WTC11 (cell line): Measurements from ENCODE around the gene CDH13. TPM values are rescaled to one million over a fixed set of nuclear protein-coding genes. Genes with fewer than 3 reads are reported as not detected.

ENCODE experiments used
- ATAC-seq: fragments of 200-7000 bp; cut with Tn5 transposase; 2 replicates; pipeline ENCODE4 v1.10.0; 2021; ENCODE audit warnings: mild to moderate bottlenecking, moderate library complexity
- CTCF ChIA-PET: fragments of 300-600 bp; sonication (Branson Sonifier 250); formaldehyde crosslinking; loops from one replicate; lab custom pipeline; 2021; ENCODE audit warnings: antibody characterized with exemption; lab: Charles Lee
- POLR2A ChIA-PET: fragments of 350-600 bp; sonication (Branson Sonifier 250); formaldehyde crosslinking; loops from one replicate; lab custom pipeline; 2021; ENCODE audit warnings: antibody characterized with exemption; lab: Charles Lee
- DNase-seq: peaks from one replicate; pipeline ENCODE4 v3.0.0; 2021; ENCODE audit warnings: low spot score
- H3K27ac Mint-ChIP-seq: 2 replicates; pipeline ENCODE4 v1.8.0; 2021; ENCODE audit warnings: mixed read lengths
- H3K27me3 Mint-ChIP-seq: 2 replicates; pipeline ENCODE4 v1.8.0; 2021; ENCODE audit warnings: low read depth, mild to moderate bottlenecking, moderate library complexity, mixed read lengths
- H3K36me3 Mint-ChIP-seq: 2 replicates; pipeline ENCODE4 v1.8.0; 2021; ENCODE audit warnings: mixed read lengths
- H3K4me1 Mint-ChIP-seq: 2 replicates; pipeline ENCODE4 v1.8.0; 2022; ENCODE audit warnings: mixed read lengths
- H3K4me3 Mint-ChIP-seq: 2 replicates; pipeline ENCODE4 v1.8.0; 2021; ENCODE audit warnings: mild to moderate bottlenecking, moderate library complexity, mixed read lengths
- H3K9me3 Mint-ChIP-seq: 2 replicates; pipeline ENCODE4 v1.8.0; 2021; ENCODE audit warnings: mixed read lengths
- ATF1 ChIP-seq: sonication (generic); formaldehyde crosslinking; IDR thresholded peaks from 2 replicates; pipeline ENCODE4 v1.8.1; 2023; ENCODE audit warnings: mild to moderate bottlenecking, moderate library complexity, missing genetic modification reagents
- CBFB ChIP-seq: sonication (generic); formaldehyde crosslinking; IDR thresholded peaks from 2 replicates; pipeline ENCODE4 v1.8.1; 2022; ENCODE audit warnings: mild to moderate bottlenecking, low read depth, missing genetic modification reagents
- EMX1 ChIP-seq: fragments of 250-450 bp; sonication (Bioruptor Pico); IDR thresholded peaks from 2 replicates; pipeline ENCODE4 v1.8.0; 2021; ENCODE audit warnings: mild to moderate bottlenecking
- FOXJ3 ChIP-seq: sonication (generic); formaldehyde crosslinking; IDR thresholded peaks from 2 replicates; pipeline ENCODE4 v1.9.0; 2021; ENCODE audit warnings: missing genetic modification reagents, mild to moderate bottlenecking, borderline replicate concordance
- FOXK1 ChIP-seq: sonication (generic); formaldehyde crosslinking; IDR thresholded peaks from 2 replicates; pipeline ENCODE4 v1.8.0; 2022; ENCODE audit warnings: mild to moderate bottlenecking, moderate library complexity, missing genetic modification reagents
- MXD4 ChIP-seq: fragments of 250-450 bp; sonication (Bioruptor Pico); IDR thresholded peaks from 2 replicates; pipeline ENCODE4 v1.8.0; 2021; ENCODE audit warnings: mild to moderate bottlenecking, moderate library complexity, borderline replicate concordance
- NFYB ChIP-seq: sonication (generic); formaldehyde crosslinking; conservative IDR thresholded peaks from 2 replicates; pipeline ENCODE4 v1.8.0; 2022; ENCODE audit warnings: low read depth, missing genetic modification reagents
- NR2C2 ChIP-seq: sonication (generic); formaldehyde crosslinking; IDR thresholded peaks from 2 replicates; pipeline ENCODE4 v1.8.0; 2022; ENCODE audit warnings: mild to moderate bottlenecking, missing genetic modification reagents
- PRRX2 ChIP-seq: fragments of 250-450 bp; sonication (Bioruptor Pico); IDR thresholded peaks from 2 replicates; pipeline ENCODE4 v1.8.0; 2021; ENCODE audit warnings: mild to moderate bottlenecking
- TEAD4 ChIP-seq: sonication (generic); formaldehyde crosslinking; IDR thresholded peaks from 2 replicates; pipeline ENCODE4 v1.8.0; 2022; ENCODE audit warnings: mild to moderate bottlenecking, missing genetic modification reagents
- TP53 ChIP-seq: sonication (generic); formaldehyde crosslinking; IDR thresholded peaks from 2 replicates; pipeline ENCODE4 v1.8.1; 2023; ENCODE audit warnings: mild to moderate bottlenecking, missing genetic modification reagents
- ZNF219 ChIP-seq: sonication (generic); formaldehyde crosslinking; IDR thresholded peaks from 2 replicates; pipeline ENCODE4 v1.8.0; 2023; ENCODE audit warnings: missing genetic modification reagents, mild to moderate bottlenecking, borderline replicate concordance
- ZNF671 ChIP-seq: fragments of 250-450 bp; sonication (Bioruptor Pico); IDR thresholded peaks from 2 replicates; pipeline ENCODE4 v1.8.0; 2021; ENCODE audit warnings: mild to moderate bottlenecking
- total RNA-seq: library from RNA; stranded (reverse); gene quantifications from 3 replicates; pipeline ENCODE4 v1.2.3, GENCODE V29; 2021
- TF ChIP-seq, protein P1 (sequence below): sonication (generic); formaldehyde crosslinking; IDR thresholded peaks from 2 replicates; pipeline ENCODE4 v1.8.0; 2023; ENCODE audit warnings: missing genetic modification reagents, mild to moderate bottlenecking, borderline replicate concordance
- TF ChIP-seq, protein P2 (sequence below): sonication (generic); formaldehyde crosslinking; IDR thresholded peaks from 2 replicates; pipeline ENCODE4 v1.8.1; 2023; ENCODE audit warnings: mild to moderate bottlenecking, missing genetic modification reagents, moderate library complexity
- TF ChIP-seq, protein P3 (sequence below): sonication (generic); formaldehyde crosslinking; conservative IDR thresholded peaks from 2 replicates; pipeline ENCODE4 v1.8.1; 2022; ENCODE audit warnings: mild to moderate bottlenecking, missing genetic modification reagents
- TF ChIP-seq, protein P4 (sequence below): fragments of 200-600 bp; IDR thresholded peaks from 2 replicates; pipeline ENCODE4 v1.8.0; 2022; ENCODE audit warnings: antibody characterized with exemption
- TF ChIP-seq, protein P5 (sequence below): sonication (generic); formaldehyde crosslinking; IDR thresholded peaks from 2 replicates; pipeline ENCODE4 v1.8.0; 2023; ENCODE audit warnings: mild to moderate bottlenecking, missing genetic modification reagents
- TF ChIP-seq, protein P6 (sequence below): sonication (generic); formaldehyde crosslinking; IDR thresholded peaks from 2 replicates; pipeline ENCODE4 v1.8.1; 2023; ENCODE audit warnings: mild to moderate bottlenecking, missing genetic modification reagents, borderline replicate concordance
- TF ChIP-seq, protein P7 (sequence below): sonication (generic); formaldehyde crosslinking; IDR thresholded peaks from 2 replicates; pipeline ENCODE4 v1.8.1; 2023; ENCODE audit warnings: mild to moderate bottlenecking, missing genetic modification reagents, moderate library complexity

CDH13 gene
- total RNA-seq, 1 experiment from 2014 or later = 0.81 TPM

DNA sequence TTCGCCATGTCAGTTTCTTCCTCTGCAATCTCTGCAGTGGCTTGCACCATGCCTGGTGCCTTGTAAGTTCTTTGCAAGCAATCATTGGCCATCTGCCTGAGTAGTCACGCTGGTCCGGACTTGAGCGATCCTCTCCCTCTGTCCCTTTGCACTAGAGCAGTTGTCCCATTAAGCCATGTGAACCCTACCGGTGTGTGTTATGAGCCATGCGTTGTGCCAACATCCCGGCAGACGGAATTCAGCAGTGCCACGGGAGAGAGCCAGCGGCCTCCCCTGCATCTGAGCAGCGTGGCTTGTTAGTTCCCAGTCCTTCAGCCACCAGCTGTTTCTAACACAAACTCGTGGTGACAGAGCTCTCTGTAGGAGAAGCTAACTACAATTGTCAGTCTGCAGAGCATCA is 905.9 kb downstream of the CDH13 start:
- CTCF ChIA-PET = interaction anchor here (2.8 kb wide), 1 partner anchor 17 kb away, joined by 9 read pairs; no protein-coding TSS in a partner anchor
- Mint-ChIP-seq H3K27ac (no peak overlapping the region), H3K4me1 (no peaks in the 10 kb centered on the region), H3K4me3 (no peak overlapping the region), H3K36me3 (no peaks in the 10 kb centered on the region), H3K9me3 (peaks cover 34% of the 10 kb centered on the region), H3K27me3 (no peaks in the 10 kb centered on the region)
- TF ChIP-seq, protein P1, sequence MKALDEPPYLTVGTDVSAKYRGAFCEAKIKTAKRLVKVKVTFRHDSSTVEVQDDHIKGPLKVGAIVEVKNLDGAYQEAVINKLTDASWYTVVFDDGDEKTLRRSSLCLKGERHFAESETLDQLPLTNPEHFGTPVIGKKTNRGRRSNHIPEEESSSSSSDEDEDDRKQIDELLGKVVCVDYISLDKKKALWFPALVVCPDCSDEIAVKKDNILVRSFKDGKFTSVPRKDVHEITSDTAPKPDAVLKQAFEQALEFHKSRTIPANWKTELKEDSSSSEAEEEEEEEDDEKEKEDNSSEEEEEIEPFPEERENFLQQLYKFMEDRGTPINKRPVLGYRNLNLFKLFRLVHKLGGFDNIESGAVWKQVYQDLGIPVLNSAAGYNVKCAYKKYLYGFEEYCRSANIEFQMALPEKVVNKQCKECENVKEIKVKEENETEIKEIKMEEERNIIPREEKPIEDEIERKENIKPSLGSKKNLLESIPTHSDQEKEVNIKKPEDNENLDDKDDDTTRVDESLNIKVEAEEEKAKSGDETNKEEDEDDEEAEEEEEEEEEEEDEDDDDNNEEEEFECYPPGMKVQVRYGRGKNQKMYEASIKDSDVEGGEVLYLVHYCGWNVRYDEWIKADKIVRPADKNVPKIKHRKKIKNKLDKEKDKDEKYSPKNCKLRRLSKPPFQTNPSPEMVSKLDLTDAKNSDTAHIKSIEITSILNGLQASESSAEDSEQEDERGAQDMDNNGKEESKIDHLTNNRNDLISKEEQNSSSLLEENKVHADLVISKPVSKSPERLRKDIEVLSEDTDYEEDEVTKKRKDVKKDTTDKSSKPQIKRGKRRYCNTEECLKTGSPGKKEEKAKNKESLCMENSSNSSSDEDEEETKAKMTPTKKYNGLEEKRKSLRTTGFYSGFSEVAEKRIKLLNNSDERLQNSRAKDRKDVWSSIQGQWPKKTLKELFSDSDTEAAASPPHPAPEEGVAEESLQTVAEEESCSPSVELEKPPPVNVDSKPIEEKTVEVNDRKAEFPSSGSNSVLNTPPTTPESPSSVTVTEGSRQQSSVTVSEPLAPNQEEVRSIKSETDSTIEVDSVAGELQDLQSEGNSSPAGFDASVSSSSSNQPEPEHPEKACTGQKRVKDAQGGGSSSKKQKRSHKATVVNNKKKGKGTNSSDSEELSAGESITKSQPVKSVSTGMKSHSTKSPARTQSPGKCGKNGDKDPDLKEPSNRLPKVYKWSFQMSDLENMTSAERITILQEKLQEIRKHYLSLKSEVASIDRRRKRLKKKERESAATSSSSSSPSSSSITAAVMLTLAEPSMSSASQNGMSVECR (CRISPR knock-in tag) = no peak
- TF ChIP-seq TP53 (CRISPR knock-in tag) (no peak), EMX1 (CRISPR knock-in tag) (no peak), NFYB (CRISPR knock-in tag) (no peak), MXD4 (CRISPR knock-in tag) (no peak), FOXJ3 (CRISPR knock-in tag) (no peak), NR2C2 (CRISPR knock-in tag) (no peak), CBFB (no peak), TEAD4 (CRISPR knock-in tag) (no peak), PRRX2 (no peak), ZNF671 (CRISPR knock-in tag) (no peak), FOXK1 (no peak), ATF1 (CRISPR knock-in tag) (no peak), ZNF219 (CRISPR knock-in tag) (no peak)
- TF ChIP-seq, protein P2, sequence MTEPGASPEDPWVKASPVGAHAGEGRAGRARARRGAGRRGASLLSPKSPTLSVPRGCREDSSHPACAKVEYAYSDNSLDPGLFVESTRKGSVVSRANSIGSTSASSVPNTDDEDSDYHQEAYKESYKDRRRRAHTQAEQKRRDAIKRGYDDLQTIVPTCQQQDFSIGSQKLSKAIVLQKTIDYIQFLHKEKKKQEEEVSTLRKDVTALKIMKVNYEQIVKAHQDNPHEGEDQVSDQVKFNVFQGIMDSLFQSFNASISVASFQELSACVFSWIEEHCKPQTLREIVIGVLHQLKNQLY (CRISPR knock-in tag) = no peak
- TF ChIP-seq, protein P3, sequence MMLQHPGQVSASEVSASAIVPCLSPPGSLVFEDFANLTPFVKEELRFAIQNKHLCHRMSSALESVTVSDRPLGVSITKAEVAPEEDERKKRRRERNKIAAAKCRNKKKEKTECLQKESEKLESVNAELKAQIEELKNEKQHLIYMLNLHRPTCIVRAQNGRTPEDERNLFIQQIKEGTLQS = no peak
- TF ChIP-seq, protein P4, sequence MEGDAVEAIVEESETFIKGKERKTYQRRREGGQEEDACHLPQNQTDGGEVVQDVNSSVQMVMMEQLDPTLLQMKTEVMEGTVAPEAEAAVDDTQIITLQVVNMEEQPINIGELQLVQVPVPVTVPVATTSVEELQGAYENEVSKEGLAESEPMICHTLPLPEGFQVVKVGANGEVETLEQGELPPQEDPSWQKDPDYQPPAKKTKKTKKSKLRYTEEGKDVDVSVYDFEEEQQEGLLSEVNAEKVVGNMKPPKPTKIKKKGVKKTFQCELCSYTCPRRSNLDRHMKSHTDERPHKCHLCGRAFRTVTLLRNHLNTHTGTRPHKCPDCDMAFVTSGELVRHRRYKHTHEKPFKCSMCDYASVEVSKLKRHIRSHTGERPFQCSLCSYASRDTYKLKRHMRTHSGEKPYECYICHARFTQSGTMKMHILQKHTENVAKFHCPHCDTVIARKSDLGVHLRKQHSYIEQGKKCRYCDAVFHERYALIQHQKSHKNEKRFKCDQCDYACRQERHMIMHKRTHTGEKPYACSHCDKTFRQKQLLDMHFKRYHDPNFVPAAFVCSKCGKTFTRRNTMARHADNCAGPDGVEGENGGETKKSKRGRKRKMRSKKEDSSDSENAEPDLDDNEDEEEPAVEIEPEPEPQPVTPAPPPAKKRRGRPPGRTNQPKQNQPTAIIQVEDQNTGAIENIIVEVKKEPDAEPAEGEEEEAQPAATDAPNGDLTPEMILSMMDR = no peak
- TF ChIP-seq, protein P5, sequence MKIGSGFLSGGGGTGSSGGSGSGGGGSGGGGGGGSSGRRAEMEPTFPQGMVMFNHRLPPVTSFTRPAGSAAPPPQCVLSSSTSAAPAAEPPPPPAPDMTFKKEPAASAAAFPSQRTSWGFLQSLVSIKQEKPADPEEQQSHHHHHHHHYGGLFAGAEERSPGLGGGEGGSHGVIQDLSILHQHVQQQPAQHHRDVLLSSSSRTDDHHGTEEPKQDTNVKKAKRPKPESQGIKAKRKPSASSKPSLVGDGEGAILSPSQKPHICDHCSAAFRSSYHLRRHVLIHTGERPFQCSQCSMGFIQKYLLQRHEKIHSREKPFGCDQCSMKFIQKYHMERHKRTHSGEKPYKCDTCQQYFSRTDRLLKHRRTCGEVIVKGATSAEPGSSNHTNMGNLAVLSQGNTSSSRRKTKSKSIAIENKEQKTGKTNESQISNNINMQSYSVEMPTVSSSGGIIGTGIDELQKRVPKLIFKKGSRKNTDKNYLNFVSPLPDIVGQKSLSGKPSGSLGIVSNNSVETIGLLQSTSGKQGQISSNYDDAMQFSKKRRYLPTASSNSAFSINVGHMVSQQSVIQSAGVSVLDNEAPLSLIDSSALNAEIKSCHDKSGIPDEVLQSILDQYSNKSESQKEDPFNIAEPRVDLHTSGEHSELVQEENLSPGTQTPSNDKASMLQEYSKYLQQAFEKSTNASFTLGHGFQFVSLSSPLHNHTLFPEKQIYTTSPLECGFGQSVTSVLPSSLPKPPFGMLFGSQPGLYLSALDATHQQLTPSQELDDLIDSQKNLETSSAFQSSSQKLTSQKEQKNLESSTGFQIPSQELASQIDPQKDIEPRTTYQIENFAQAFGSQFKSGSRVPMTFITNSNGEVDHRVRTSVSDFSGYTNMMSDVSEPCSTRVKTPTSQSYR (CRISPR knock-in tag) = no peak
- TF ChIP-seq, protein P6, sequence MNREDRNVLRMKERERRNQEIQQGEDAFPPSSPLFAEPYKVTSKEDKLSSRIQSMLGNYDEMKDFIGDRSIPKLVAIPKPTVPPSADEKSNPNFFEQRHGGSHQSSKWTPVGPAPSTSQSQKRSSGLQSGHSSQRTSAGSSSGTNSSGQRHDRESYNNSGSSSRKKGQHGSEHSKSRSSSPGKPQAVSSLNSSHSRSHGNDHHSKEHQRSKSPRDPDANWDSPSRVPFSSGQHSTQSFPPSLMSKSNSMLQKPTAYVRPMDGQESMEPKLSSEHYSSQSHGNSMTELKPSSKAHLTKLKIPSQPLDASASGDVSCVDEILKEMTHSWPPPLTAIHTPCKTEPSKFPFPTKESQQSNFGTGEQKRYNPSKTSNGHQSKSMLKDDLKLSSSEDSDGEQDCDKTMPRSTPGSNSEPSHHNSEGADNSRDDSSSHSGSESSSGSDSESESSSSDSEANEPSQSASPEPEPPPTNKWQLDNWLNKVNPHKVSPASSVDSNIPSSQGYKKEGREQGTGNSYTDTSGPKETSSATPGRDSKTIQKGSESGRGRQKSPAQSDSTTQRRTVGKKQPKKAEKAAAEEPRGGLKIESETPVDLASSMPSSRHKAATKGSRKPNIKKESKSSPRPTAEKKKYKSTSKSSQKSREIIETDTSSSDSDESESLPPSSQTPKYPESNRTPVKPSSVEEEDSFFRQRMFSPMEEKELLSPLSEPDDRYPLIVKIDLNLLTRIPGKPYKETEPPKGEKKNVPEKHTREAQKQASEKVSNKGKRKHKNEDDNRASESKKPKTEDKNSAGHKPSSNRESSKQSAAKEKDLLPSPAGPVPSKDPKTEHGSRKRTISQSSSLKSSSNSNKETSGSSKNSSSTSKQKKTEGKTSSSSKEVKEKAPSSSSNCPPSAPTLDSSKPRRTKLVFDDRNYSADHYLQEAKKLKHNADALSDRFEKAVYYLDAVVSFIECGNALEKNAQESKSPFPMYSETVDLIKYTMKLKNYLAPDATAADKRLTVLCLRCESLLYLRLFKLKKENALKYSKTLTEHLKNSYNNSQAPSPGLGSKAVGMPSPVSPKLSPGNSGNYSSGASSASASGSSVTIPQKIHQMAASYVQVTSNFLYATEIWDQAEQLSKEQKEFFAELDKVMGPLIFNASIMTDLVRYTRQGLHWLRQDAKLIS (CRISPR knock-in tag) = no peak
- TF ChIP-seq, protein P7, sequence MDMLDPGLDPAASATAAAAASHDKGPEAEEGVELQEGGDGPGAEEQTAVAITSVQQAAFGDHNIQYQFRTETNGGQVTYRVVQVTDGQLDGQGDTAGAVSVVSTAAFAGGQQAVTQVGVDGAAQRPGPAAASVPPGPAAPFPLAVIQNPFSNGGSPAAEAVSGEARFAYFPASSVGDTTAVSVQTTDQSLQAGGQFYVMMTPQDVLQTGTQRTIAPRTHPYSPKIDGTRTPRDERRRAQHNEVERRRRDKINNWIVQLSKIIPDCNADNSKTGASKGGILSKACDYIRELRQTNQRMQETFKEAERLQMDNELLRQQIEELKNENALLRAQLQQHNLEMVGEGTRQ (CRISPR knock-in tag) = no peak
- POLR2A ChIA-PET = no interaction called here
- ATAC-seq (no peak), DNase-seq (no peak)
